Ammon's horn (tissue), 1 donor: ENCODE data around the gene SOST.
"Not testable (repeated sequence)": the region's sequence is repeated elsewhere in the genome, so short reads cannot be mapped to it uniquely, and the experiment has no call there.

Experiments
- DNase-seq: peaks from one replicate; pipeline ENCODE4 v3.0.0-alpha.2; 2016; ENCODE audit warnings: low spot score

SOST gene

GRCh38 chr17:43758497-43759174, at the start of gene SOST:
Gene SOST (minus strand): TSS chr17:43758791. CDS start chr17:43758741, 50 bp downstream.
- DNase-seq, result no peak

GRCh38 chr17:43808076-43808475, 49.5 kb upstream of the SOST start:
- DNase-seq, result no peak

- no peak for DNase-seq
Measured at GRCh38 chr17:43805117-43805516, 46.5 kb upstream of the SOST start.

GRCh38 chr17:43803758-43804157, 45.2 kb upstream of the SOST start:
- DNase-seq, result no peak

GRCh38 chr17:43801844-43802243, 43.3 kb upstream of the SOST start:
- DNase-seq, result no peak

- DNase-seq, result peak; percentile 51
Measured at GRCh38 chr17:43800736-43801135, 42.1 kb upstream of the SOST start.

- DNase-seq, result no peak
Measured at GRCh38 chr17:43799047-43799446, 40.5 kb upstream of the SOST start.

- DNase-seq, result not testable (repeated sequence)
Measured at GRCh38 chr17:43798024-43798423, 39.4 kb upstream of the SOST start.

GRCh38 chr17:43792668-43793067, 34.1 kb upstream of the SOST start:
- not testable (repeated sequence) for DNase-seq

GRCh38 chr17:43791589-43791988, 33.0 kb upstream of the SOST start:
- no peak for DNase-seq

- DNase-seq, result no peak
Measured at GRCh38 chr17:43790311-43790940, 31.8 kb upstream of the SOST start.

- DNase-seq, result no peak
Measured at GRCh38 chr17:43789482-43789881, 30.9 kb upstream of the SOST start.

- no peak for DNase-seq
Measured at GRCh38 chr17:43788540-43788939, 29.9 kb upstream of the SOST start.

GRCh38 chr17:43787728-43788127, 29.1 kb upstream of the SOST start:
- DNase-seq, result no peak

GRCh38 chr17:43784628-43785101, 26.1 kb upstream of the SOST start:
- no peak for DNase-seq

GRCh38 chr17:43784068-43784467, 25.5 kb upstream of the SOST start:
- DNase-seq, result no peak

- DNase-seq, result no peak
Measured at GRCh38 chr17:43782913-43783680, 24.5 kb upstream of the SOST start.

- no peak for DNase-seq
Measured at GRCh38 chr17:43780135-43780534, 21.5 kb upstream of the SOST start, which contains the start of gene CFAP97D1. Gene CFAP97D1 (plus strand): TSS chr17:43780435. CDS start chr17:43780463, 28 bp downstream.

GRCh38 chr17:43779145-43780125, 20.8 kb upstream of the SOST start:
- no peak for DNase-seq

GRCh38 chr17:43778337-43779144, 19.9 kb upstream of the SOST start, which contains the start of gene DUSP3:
Gene DUSP3 (minus strand): TSS chr17:43778977. CDS start chr17:43778924, 53 bp downstream.
- DNase-seq, result peak; percentile 93
